SK-N-SH treated with all-trans-retinoic acid at 6 μM for 48 hours (cell line): Measurements from ENCODE around the gene DDX10.
A peak's percentile ranks its signal among the peaks of the same experiment; 100 is the strongest.
"Not testable (repeated sequence)": the region's sequence is repeated elsewhere in the genome, so short reads cannot be mapped to it uniquely, and the experiment has no call there.

Experiments used
- ATAC-seq: fragments of 200-7000 bp; cut with Tn5 transposase; 3 replicates; pipeline ENCODE4 v1.9.1; 2020; ENCODE audit warnings: mild to moderate bottlenecking, moderate library complexity
- ARNTL ChIP-seq: fragments of 450-650 bp; formaldehyde crosslinking; IDR thresholded peaks from 2 replicates; pipeline ENCODE4 v1.5.0; 2020; ENCODE audit warnings: low read depth, mild to moderate bottlenecking, moderate library complexity, borderline replicate concordance
- BACH2 ChIP-seq: fragments of 250-450 bp; sonication (Bioruptor Pico); IDR thresholded peaks from 2 replicates; pipeline ENCODE4 v1.9.0; 2021; ENCODE audit warnings: mild to moderate bottlenecking, borderline replicate concordance
- CSDC2 ChIP-seq: fragments of 250-450 bp; sonication (Bioruptor Pico); IDR thresholded peaks from 2 replicates; pipeline ENCODE4 v1.5.0; 2020; ENCODE audit warnings: mild to moderate bottlenecking, moderate library complexity
- CSRNP3 ChIP-seq: fragments of 250-450 bp; sonication (Bioruptor Pico); IDR thresholded peaks from 2 replicates; pipeline ENCODE4 v1.5.1; 2021; ENCODE audit warnings: mild to moderate bottlenecking, moderate library complexity
- ESRRG ChIP-seq: fragments of 250-450 bp; sonication (Bioruptor Pico); IDR thresholded peaks from 2 replicates; pipeline ENCODE4 v1.6.1; 2021; ENCODE audit warnings: mild to moderate bottlenecking
- GLIS3 ChIP-seq: fragments of 250-450 bp; sonication (Bioruptor Pico); IDR thresholded peaks from 2 replicates; pipeline ENCODE4 v1.5.0; 2020; ENCODE audit warnings: mild to moderate bottlenecking, moderate library complexity
- OSR1 ChIP-seq: fragments of 250-450 bp; sonication (Bioruptor Pico); IDR thresholded peaks from 2 replicates; pipeline ENCODE4 v1.8.0; 2022; ENCODE audit warnings: moderate library complexity, mild to moderate bottlenecking, inconsistent platforms
- PATZ1 ChIP-seq: fragments of 250-450 bp; sonication (Bioruptor Pico); IDR thresholded peaks from 2 replicates; pipeline ENCODE4 v1.8.0; 2020; ENCODE audit warnings: mild to moderate bottlenecking, moderate library complexity, borderline replicate concordance
- POU6F1 ChIP-seq: fragments of 250-450 bp; sonication (Bioruptor Pico); IDR thresholded peaks from 2 replicates; pipeline ENCODE4 v1.8.0; 2021; ENCODE audit warnings: low read depth, mild to moderate bottlenecking, moderate library complexity, borderline replicate concordance
- PPARA ChIP-seq: fragments of 250-450 bp; sonication (Bioruptor Pico); IDR thresholded peaks from 2 replicates; pipeline ENCODE4 v1.5.0; 2020; ENCODE audit warnings: mild to moderate bottlenecking, borderline replicate concordance
- RARB ChIP-seq: fragments of 250-450 bp; sonication (Bioruptor Pico); IDR thresholded peaks from 2 replicates; pipeline ENCODE4 v1.8.0; 2021; ENCODE audit warnings: mild to moderate bottlenecking, moderate library complexity
- SNAI2 ChIP-seq: fragments of 250-450 bp; sonication (Bioruptor Pico); IDR thresholded peaks from 2 replicates; pipeline ENCODE4 v1.5.0; 2020; ENCODE audit warnings: mild to moderate bottlenecking, moderate library complexity
- TCF4 ChIP-seq: fragments of 250-450 bp; sonication (Bioruptor Pico); IDR thresholded peaks from 2 replicates; pipeline ENCODE4 v1.8.0; 2021; ENCODE audit warnings: mild to moderate bottlenecking, moderate library complexity, borderline replicate concordance
- TOX ChIP-seq: fragments of 250-450 bp; sonication (Bioruptor Pico); IDR thresholded peaks from 2 replicates; pipeline ENCODE4 v1.8.0; 2021; ENCODE audit warnings: mild to moderate bottlenecking, moderate library complexity, borderline replicate concordance
- TSHZ2 ChIP-seq: fragments of 250-450 bp; sonication (Bioruptor Pico); IDR thresholded peaks from 2 replicates; pipeline ENCODE4 v1.5.0; 2020; ENCODE audit warnings: mild to moderate bottlenecking, moderate library complexity
- ZFP3 ChIP-seq: fragments of 250-450 bp; sonication (Bioruptor Pico); IDR thresholded peaks from 2 replicates; pipeline ENCODE4 v1.5.0; 2020; ENCODE audit warnings: mild to moderate bottlenecking, moderate library complexity
- ZNF565 ChIP-seq: fragments of 450-650 bp; formaldehyde crosslinking; conservative IDR thresholded peaks from 2 replicates; pipeline ENCODE4 v1.5.0; 2020; ENCODE audit warnings: low read depth, mild to moderate bottlenecking, moderate library complexity
- ZNF70 ChIP-seq: fragments of 450-650 bp; formaldehyde crosslinking; IDR thresholded peaks from 2 replicates; pipeline ENCODE4 v1.5.0; 2020; ENCODE audit warnings: mild to moderate bottlenecking, moderate library complexity
- ZNF8 ChIP-seq: fragments of 450-650 bp; formaldehyde crosslinking; IDR thresholded peaks from 2 replicates; pipeline ENCODE4 v1.5.0; 2020; ENCODE audit warnings: mild to moderate bottlenecking, moderate library complexity

DDX10 gene

GRCh38 chr11:108734956-108735559, 70.2 kb downstream of the DDX10 start:
- ATAC-seq: no peak
- TF ChIP-seq BACH2 (CRISPR knock-in tag): no peak
- no peak for TF ChIP-seq CSRNP3
- TF ChIP-seq, all 23 proteins: peak for 0

- peak; percentile 71 for TF ChIP-seq ZNF8 (CRISPR knock-in tag)
- ATAC-seq: not testable (repeated sequence)
Measured at GRCh38 chr11:108740132-108740531, 75.3 kb downstream of the DDX10 start.

GRCh38 chr11:108743851-108744250, 79.0 kb downstream of the DDX10 start:
- TF ChIP-seq GLIS3 (CRISPR knock-in tag) (no peak), OSR1 (CRISPR knock-in tag) (no peak), TOX (no peak), ESRRG (CRISPR knock-in tag) (no peak), POU6F1 (CRISPR knock-in tag) (no peak), ZNF8 (CRISPR knock-in tag) (no peak), TCF4 (no peak), RARB (CRISPR knock-in tag) (no peak), ZFP3 (no peak), ZNF565 (CRISPR knock-in tag) (no peak), ARNTL (CRISPR knock-in tag) (no peak)
- no peak for ATAC-seq

- no peak for TF ChIP-seq TOX
- TF ChIP-seq, all 23 proteins: peak for 0
- no peak for ATAC-seq
Measured at GRCh38 chr11:108748968-108749367, 84.1 kb downstream of the DDX10 start.

- no peak for ATAC-seq
- TF ChIP-seq CSDC2 (CRISPR knock-in tag) (no peak), ZNF565 (CRISPR knock-in tag) (no peak), ZNF70 (CRISPR knock-in tag) (no peak), TSHZ2 (no peak), TOX (no peak)
- TF ChIP-seq, all 23 proteins: peak for 0
Measured at GRCh38 chr11:108751444-108751843, 86.6 kb downstream of the DDX10 start.

GRCh38 chr11:108752297-108752751, 87.5 kb downstream of the DDX10 start:
- ATAC-seq: no peak
- TF ChIP-seq BACH2 (CRISPR knock-in tag) (no peak), OSR1 (CRISPR knock-in tag) (no peak), ZNF565 (CRISPR knock-in tag) (no peak), PATZ1 (CRISPR knock-in tag) (no peak), PPARA (CRISPR knock-in tag) (no peak), CSDC2 (CRISPR knock-in tag) (no peak), ESRRG (CRISPR knock-in tag) (no peak), RARB (CRISPR knock-in tag) (no peak), TCF4 (no peak), SNAI2 (no peak), ZFP3 (no peak)
